Keratinocyte (primary cell): ENCODE results near the gene EPHB4. TPM values are rescaled to one million over a fixed set of nuclear protein-coding genes. Genes with fewer than 3 reads are reported as not detected.

Experiments used
- DNase-seq: peaks from one replicate; pipeline ENCODE4 v3.0.0-alpha.2; 2011; ENCODE audit warnings: low read depth, missing footprints, low spot score
- FAIRE-seq: peaks from 2 replicates; lab custom pipeline; 2011; peaks lifted over from hg19 to GRCh38; lab: Jason Lieb, UNC
- H2AFZ ChIP-seq: 2 replicates; pipeline ENCODE4 v1.6.0; 2012; ENCODE audit warnings: low read length, control low read depth, inconsistent platforms; ENCODE audit not compliant: control insufficient read depth
- H3K27ac ChIP-seq: 2 replicates; pipeline ENCODE4 v1.5.1; 2011; ENCODE audit warnings: low read length; ENCODE audit not compliant: control insufficient read depth, insufficient read depth
- H3K27me3 ChIP-seq: 3 replicates; pipeline ENCODE4 v1.6.0; 2011; ENCODE audit warnings: low read length; ENCODE audit not compliant: control insufficient read depth, insufficient read depth; ENCODE audit errors: extremely low read depth
- H3K36me3 ChIP-seq, 2 experiments: 2 replicates in 1 of 2; 3 replicates in 1 of 2; pipeline ENCODE4 v1.5.1; 2011; ENCODE audit warnings: low read length in 2 of 2, mild to moderate bottlenecking in 1 of 2; ENCODE audit not compliant: control insufficient read depth in 2 of 2, insufficient read depth in 2 of 2; ENCODE audit errors: extremely low read depth in 1 of 2
- H3K4me1 ChIP-seq: 3 replicates; pipeline ENCODE4 v1.5.1; 2011; ENCODE audit warnings: low read length; ENCODE audit not compliant: control insufficient read depth, insufficient read depth; ENCODE audit errors: extremely low read depth
- H3K4me2 ChIP-seq: 3 replicates; pipeline ENCODE4 v1.6.0; 2011; ENCODE audit warnings: low read depth, low read length; ENCODE audit not compliant: control insufficient read depth, insufficient read depth; ENCODE audit errors: extremely low read depth
- H3K4me3 ChIP-seq, 3 experiments: fragments of 200-600 bp in 1 of 3; sonication (generic) in 1 of 3; 2 replicates in 2 of 3; 3 replicates in 1 of 3; pipeline ENCODE4 v1.5.1; 2011 to 2016; ENCODE audit warnings: low read length in 3 of 3, mild to moderate bottlenecking in 3 of 3, control low read depth in 2 of 3, inconsistent platforms in 1 of 3, low read depth in 1 of 3, mixed read lengths in 1 of 3, mixed run types in 1 of 3, moderate library complexity in 1 of 3; ENCODE audit not compliant: control insufficient read depth in 2 of 3, insufficient read depth in 2 of 3; ENCODE audit errors: extremely low read depth in 1 of 3
- H3K79me2 ChIP-seq: 2 replicates; pipeline ENCODE4 v1.6.0; 2012; ENCODE audit warnings: low read length; ENCODE audit not compliant: control insufficient read depth, insufficient read depth
- H3K9ac ChIP-seq: 3 replicates; pipeline ENCODE4 v1.6.0; 2011; ENCODE audit warnings: low read length; ENCODE audit not compliant: control insufficient read depth, insufficient read depth; ENCODE audit errors: extremely low read depth
- H3K9me1 ChIP-seq: 3 replicates; pipeline ENCODE4 v1.6.0; 2011; ENCODE audit warnings: low read length; ENCODE audit not compliant: control insufficient read depth, insufficient read depth; ENCODE audit errors: extremely low read depth
- H3K9me3 ChIP-seq: 2 replicates; pipeline ENCODE4 v1.5.1; 2012; ENCODE audit warnings: low read depth, low read length; ENCODE audit not compliant: control insufficient read depth
- H4K20me1 ChIP-seq: 3 replicates; pipeline ENCODE4 v1.6.0; 2011; ENCODE audit warnings: low read length; ENCODE audit not compliant: control insufficient read depth, insufficient read depth; ENCODE audit errors: extremely low read depth
- EZH2 ChIP-seq: IDR thresholded peaks from one replicate; pipeline ENCODE4 v1.6.1; 2012; ENCODE audit warnings: inconsistent platforms, mild to moderate bottlenecking, low read length, moderate library complexity
- dilution Hi-C: fragments of 300-500 bp; cut with MboI; formaldehyde crosslinking; loops from one replicate; pipeline ENCODE4 v1.7.0; 2020; ENCODE audit warnings: low sequenced_read_pairs; ENCODE audit not compliant: extremely low pct_ligation_motif_present
- polyA plus RNA-seq, 5 experiments: library from polyadenylated mRNA; depleted of rRNA in 3 of 5; stranded (reverse) in 3 of 5; stranded (forward) in 1 of 5; unstranded in 1 of 5; fragments of >200 nt; gene quantifications; 1 replicate in 1 of 5; 2 replicates in 3 of 5; 3 replicates in 1 of 5; pipeline versions ENCODE4 v1.2.1 to v1.2.3, GENCODE V29; 2011 to 2012; ENCODE audit warnings: missing spikeins in 2 of 5, low read depth in 1 of 5, low replicate concordance in 1 of 5
- TF ChIP-seq, protein P1 (sequence below), 3 experiments: IDR thresholded peaks in 1 of 3; conservative IDR thresholded peaks in 1 of 3; optimal IDR thresholded peaks in 1 of 3; 2 replicates in 2 of 3; 3 replicates in 1 of 3; pipeline versions ENCODE3 to v1.5.1; 2011; ENCODE audit warnings: low read length in 3 of 3, mild to moderate bottlenecking in 3 of 3, moderate library complexity in 2 of 3, control low read depth in 1 of 3, inconsistent platforms in 1 of 3; ENCODE audit not compliant: insufficient read depth in 2 of 3; ENCODE audit errors: extremely low read depth in 1 of 3

The EPHB4 gene
- polyA plus RNA-seq, 1 donor (not counting 4 experiments of a cell fraction or from before 2014, with no cell fraction given) = 61.4 TPM

GRCh38 chr7:100873599-100874299 is 46.4 kb upstream of the EPHB4 start:
- H4K20me1 ChIP-seq = peaks cover 6% of the 10 kb centered on the region
- DNase-seq = no peak
- H3K4me1 ChIP-seq = peaks cover 36% of the 10 kb centered on the region
- no peak for TF ChIP-seq EZH2
- TF ChIP-seq, protein P1, sequence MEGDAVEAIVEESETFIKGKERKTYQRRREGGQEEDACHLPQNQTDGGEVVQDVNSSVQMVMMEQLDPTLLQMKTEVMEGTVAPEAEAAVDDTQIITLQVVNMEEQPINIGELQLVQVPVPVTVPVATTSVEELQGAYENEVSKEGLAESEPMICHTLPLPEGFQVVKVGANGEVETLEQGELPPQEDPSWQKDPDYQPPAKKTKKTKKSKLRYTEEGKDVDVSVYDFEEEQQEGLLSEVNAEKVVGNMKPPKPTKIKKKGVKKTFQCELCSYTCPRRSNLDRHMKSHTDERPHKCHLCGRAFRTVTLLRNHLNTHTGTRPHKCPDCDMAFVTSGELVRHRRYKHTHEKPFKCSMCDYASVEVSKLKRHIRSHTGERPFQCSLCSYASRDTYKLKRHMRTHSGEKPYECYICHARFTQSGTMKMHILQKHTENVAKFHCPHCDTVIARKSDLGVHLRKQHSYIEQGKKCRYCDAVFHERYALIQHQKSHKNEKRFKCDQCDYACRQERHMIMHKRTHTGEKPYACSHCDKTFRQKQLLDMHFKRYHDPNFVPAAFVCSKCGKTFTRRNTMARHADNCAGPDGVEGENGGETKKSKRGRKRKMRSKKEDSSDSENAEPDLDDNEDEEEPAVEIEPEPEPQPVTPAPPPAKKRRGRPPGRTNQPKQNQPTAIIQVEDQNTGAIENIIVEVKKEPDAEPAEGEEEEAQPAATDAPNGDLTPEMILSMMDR (optimal IDR thresholded peaks at IDR 0.05 in 1 of 3, IDR thresholded peaks at IDR 0.05 in 1 of 3, conservative IDR thresholded peaks at IDR 0.05 in 1 of 3; ENCODE audit: extremely low read depth in 1 of 3, insufficient read depth in 2 of 3, low read length in 3 of 3) = no peak
- H3K4me2 ChIP-seq = peak overlapping the region; percentile 94
- H3K36me3 ChIP-seq = peaks cover 27 to 38% of the 10 kb centered on the region in 2 experiments
- H3K27ac ChIP-seq = peak overlapping the region; percentile 92
- peak overlapping the region; percentile 78 to 96 (median 95) for H3K4me3 ChIP-seq
- H3K9me1 ChIP-seq = no peaks in the 10 kb centered on the region
- H3K9me3 ChIP-seq = no peaks in the 10 kb centered on the region
- no peak for FAIRE-seq
- H2AFZ ChIP-seq = no peak overlapping the region
- dilution Hi-C loops = no loop called here
- no peaks in the 10 kb centered on the region for H3K27me3 ChIP-seq
- peak overlapping the region; percentile 93 for H3K9ac ChIP-seq
- H3K79me2 ChIP-seq = peaks cover 86% of the 10 kb centered on the region

- H3K27me3 ChIP-seq = no peaks in the 10 kb centered on the region
- peak overlapping the region; percentile 95 for H3K27ac ChIP-seq
- peaks cover 49% of the 10 kb centered on the region for H3K79me2 ChIP-seq
- TF ChIP-seq, protein P1 (optimal IDR thresholded peaks at IDR 0.05 in 1 of 3, IDR thresholded peaks at IDR 0.05 in 1 of 3, conservative IDR thresholded peaks at IDR 0.05 in 1 of 3; ENCODE audit: extremely low read depth in 1 of 3, insufficient read depth in 2 of 3, low read length in 3 of 3) = no peak
- TF ChIP-seq EZH2 = no peak
- peak overlapping the region; percentile 95 for H3K4me2 ChIP-seq
- peak overlapping the region; percentile 89 to 97 (median 95) for H3K4me3 ChIP-seq
- FAIRE-seq (no peak), DNase-seq (no peak)
- H3K9me3 ChIP-seq = no peaks in the 10 kb centered on the region
- peaks cover 22 to 23% of the 10 kb centered on the region in 2 experiments for H3K36me3 ChIP-seq
- dilution Hi-C loops = no loop called here
- H3K4me1 ChIP-seq = peaks cover 30% of the 10 kb centered on the region
- H3K9me1 ChIP-seq = no peaks in the 10 kb centered on the region
- H3K9ac ChIP-seq = peak overlapping the region; percentile 99
- H2AFZ ChIP-seq = no peak overlapping the region
- H4K20me1 ChIP-seq = no peaks in the 10 kb centered on the region
These were observed 40.6 kb upstream of the EPHB4 start for GRCh38 chr7:100867776-100868485.
